Measurements from ENCODE around the gene RFK.

RFK gene

DNA sequence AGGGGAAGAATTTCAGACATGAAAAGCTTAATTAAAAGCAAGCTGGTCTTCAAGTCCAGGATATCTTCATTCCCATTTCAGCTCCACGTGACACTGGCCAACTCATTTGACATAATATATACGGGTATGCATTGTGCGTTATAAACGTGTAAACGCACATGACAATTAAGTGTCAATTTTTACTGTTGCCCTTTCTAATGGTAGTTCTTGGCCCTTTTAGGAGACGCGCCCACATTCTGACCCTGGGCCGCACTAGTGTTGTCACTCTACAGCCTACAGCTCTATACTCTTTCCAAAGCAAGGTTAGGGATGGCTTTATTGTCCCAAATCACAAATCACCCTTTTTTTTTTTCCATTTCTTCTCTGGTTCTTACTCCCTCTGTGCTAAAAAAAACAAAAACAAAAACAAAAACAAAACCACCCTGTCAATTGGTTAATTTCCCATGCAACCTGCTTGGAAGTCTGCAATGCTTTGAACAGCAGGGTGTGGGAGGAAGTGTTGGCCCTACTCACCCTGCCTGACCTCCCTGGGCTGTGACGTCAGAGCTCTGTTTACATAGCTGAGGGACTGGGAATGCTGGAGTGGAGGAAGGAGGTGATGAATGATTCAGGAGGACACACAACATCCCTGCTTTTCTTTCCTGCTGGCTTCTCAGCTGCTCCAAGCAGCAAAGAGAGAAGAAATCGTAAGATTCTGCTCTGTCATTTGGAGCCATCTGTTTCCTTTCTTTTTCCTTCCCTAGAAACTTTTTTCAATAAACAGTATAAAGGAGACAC is 19.3 kb downstream of the RFK start:
- TF ChIP-seq SPI1 (IDR thresholded peaks at IDR 0.05; ENCODE audit: low read depth, low read length) (no peak), POLR2AphosphoS5 (IDR thresholded peaks at IDR 0.05; ENCODE audit: low read depth, low read length) (no peak), POU2F2 (IDR thresholded peaks at IDR 0.05; ENCODE audit: low read depth, low read length) (no peak)
- FAIRE-seq (no peak), DNase-seq (ENCODE audit: insufficient read length, low spot score) (no peak)

- FAIRE-seq = no peak
- DNase-seq (ENCODE audit: insufficient read length, low spot score) = no peak
- TF ChIP-seq POLR2A (IDR thresholded peaks at IDR 0.05; ENCODE audit: low read depth, low read length) = no peak
- TF ChIP-seq POLR2AphosphoS5 (IDR thresholded peaks at IDR 0.05; ENCODE audit: low read depth, low read length) = no peak
- no peak for TF ChIP-seq TAF1 (IDR thresholded peaks at IDR 0.05; ENCODE audit: low read depth, low read length)
- TF ChIP-seq PAX5 (IDR thresholded peaks at IDR 0.05; ENCODE audit: insufficient read depth, low read length, severe bottlenecking) = no peak
- TF ChIP-seq POU2F2 (IDR thresholded peaks at IDR 0.05; ENCODE audit: low read depth, low read length) = no peak
- no peak for TF ChIP-seq SPI1 (IDR thresholded peaks at IDR 0.05; ENCODE audit: low read depth, low read length)
Measured at GRCh38 chr9:76373784-76374474, 20.3 kb downstream of the RFK start.

DNA sequence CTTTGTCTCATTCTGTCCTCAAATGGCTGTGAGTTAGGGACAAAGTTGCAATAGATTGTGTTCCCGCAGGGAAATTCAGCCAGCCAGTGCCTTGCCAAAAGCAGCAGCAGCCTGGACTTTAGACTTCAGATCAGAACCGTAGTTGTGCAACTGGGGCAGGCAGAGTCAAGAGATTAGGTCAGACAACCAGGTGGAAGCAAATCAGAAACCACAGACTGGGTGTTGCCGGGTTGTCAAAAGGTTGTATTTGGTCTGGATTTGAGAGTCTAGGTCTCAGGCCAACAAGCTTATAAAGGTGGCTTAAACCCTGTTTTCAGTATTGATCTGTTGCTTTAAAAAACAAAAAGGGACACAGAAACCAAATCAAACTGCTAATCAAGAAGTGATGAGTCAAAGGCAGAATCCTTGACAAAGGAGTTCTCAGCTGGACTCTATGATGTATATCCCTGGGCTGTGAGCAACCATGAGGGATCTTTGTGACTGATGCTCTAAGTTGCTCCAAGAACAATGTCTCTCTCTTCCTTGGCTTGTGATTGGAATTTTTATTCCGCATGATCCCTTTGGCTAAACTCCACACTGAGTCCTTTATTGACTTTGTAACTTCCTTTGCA is 20.9 kb downstream of the RFK start:
- FAIRE-seq = no peak
- TF ChIP-seq TAF1 (IDR thresholded peaks at IDR 0.05; ENCODE audit: low read depth, low read length) (no peak), POLR2AphosphoS5 (IDR thresholded peaks at IDR 0.05; ENCODE audit: low read depth, low read length) (no peak), POLR2A (IDR thresholded peaks at IDR 0.05; ENCODE audit: low read depth, low read length) (no peak), POU2F2 (IDR thresholded peaks at IDR 0.05; ENCODE audit: low read depth, low read length) (no peak), PAX5 (IDR thresholded peaks at IDR 0.05; ENCODE audit: insufficient read depth, low read length, severe bottlenecking) (no peak), SPI1 (IDR thresholded peaks at IDR 0.05; ENCODE audit: low read depth, low read length) (no peak)
- no peak for DNase-seq (ENCODE audit: insufficient read length, low spot score)

GRCh38 chr9:76372336-76372735 is 21.9 kb downstream of the RFK start:
- no peak for FAIRE-seq
- TF ChIP-seq SPI1 (IDR thresholded peaks at IDR 0.05; ENCODE audit: low read depth, low read length) (no peak), POU2F2 (IDR thresholded peaks at IDR 0.05; ENCODE audit: low read depth, low read length) (no peak), TAF1 (IDR thresholded peaks at IDR 0.05; ENCODE audit: low read depth, low read length) (no peak), POLR2A (IDR thresholded peaks at IDR 0.05; ENCODE audit: low read depth, low read length) (no peak), PAX5 (IDR thresholded peaks at IDR 0.05; ENCODE audit: insufficient read depth, low read length, severe bottlenecking) (no peak), POLR2AphosphoS5 (IDR thresholded peaks at IDR 0.05; ENCODE audit: low read depth, low read length) (no peak)
- DNase-seq (ENCODE audit: insufficient read length, low spot score) = no peak

GRCh38 chr9:76371901-76372300 is 22.3 kb downstream of the RFK start:
- no peak for FAIRE-seq
- DNase-seq (ENCODE audit: insufficient read length, low spot score) = no peak
- no peak for TF ChIP-seq POU2F2 (IDR thresholded peaks at IDR 0.05; ENCODE audit: low read depth, low read length)
- no peak for TF ChIP-seq POLR2A (IDR thresholded peaks at IDR 0.05; ENCODE audit: low read depth, low read length)

- no peak for DNase-seq (ENCODE audit: insufficient read length, low spot score)
- no peak for FAIRE-seq
- TF ChIP-seq POU2F2 (IDR thresholded peaks at IDR 0.05; ENCODE audit: low read depth, low read length) (no peak), POLR2A (IDR thresholded peaks at IDR 0.05; ENCODE audit: low read depth, low read length) (no peak), TAF1 (IDR thresholded peaks at IDR 0.05; ENCODE audit: low read depth, low read length) (no peak), SPI1 (IDR thresholded peaks at IDR 0.05; ENCODE audit: low read depth, low read length) (no peak), POLR2AphosphoS5 (IDR thresholded peaks at IDR 0.05; ENCODE audit: low read depth, low read length) (no peak), PAX5 (IDR thresholded peaks at IDR 0.05; ENCODE audit: insufficient read depth, low read length, severe bottlenecking) (no peak)
Measured at GRCh38 chr9:76370396-76371023, 23.7 kb downstream of the RFK start.

GRCh38 chr9:76369583-76369982 is 24.6 kb downstream of the RFK start:
- TF ChIP-seq PAX5 (IDR thresholded peaks at IDR 0.05; ENCODE audit: insufficient read depth, low read length, severe bottlenecking) = peak; percentile 71
- TF ChIP-seq POLR2AphosphoS5 (IDR thresholded peaks at IDR 0.05; ENCODE audit: low read depth, low read length) = no peak
- FAIRE-seq (peak; percentile 66), DNase-seq (ENCODE audit: insufficient read length, low spot score) (no peak)

- FAIRE-seq (no peak), DNase-seq (ENCODE audit: insufficient read length, low spot score) (no peak)
- TF ChIP-seq TAF1 (IDR thresholded peaks at IDR 0.05; ENCODE audit: low read depth, low read length) (no peak), POLR2AphosphoS5 (IDR thresholded peaks at IDR 0.05; ENCODE audit: low read depth, low read length) (no peak), POU2F2 (IDR thresholded peaks at IDR 0.05; ENCODE audit: low read depth, low read length) (no peak), PAX5 (IDR thresholded peaks at IDR 0.05; ENCODE audit: insufficient read depth, low read length, severe bottlenecking) (no peak)
Measured at GRCh38 chr9:76366275-76366674, 28.0 kb downstream of the RFK start.

DNA sequence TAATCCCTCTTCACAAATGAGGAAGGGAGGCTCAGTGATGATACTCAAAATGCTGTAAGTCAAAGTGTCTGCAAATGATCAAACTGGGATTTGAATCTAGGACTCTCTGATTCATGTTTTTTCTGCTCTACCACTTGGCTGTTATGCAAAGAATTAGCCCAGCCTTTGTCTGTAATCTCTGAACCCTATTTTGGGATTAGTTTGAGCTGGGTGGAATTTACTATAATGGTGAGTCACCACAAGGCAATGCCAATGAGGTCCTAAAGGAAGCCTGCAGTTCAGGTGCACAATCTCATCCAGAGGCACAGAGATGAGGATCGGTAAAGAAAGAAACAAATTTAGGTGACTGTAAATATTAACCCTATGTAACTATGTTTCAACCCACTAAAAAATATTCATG is 29.2 kb downstream of the RFK start:
- FAIRE-seq (no peak), DNase-seq (ENCODE audit: insufficient read length, low spot score) (no peak)
- TF ChIP-seq PAX5 (IDR thresholded peaks at IDR 0.05; ENCODE audit: insufficient read depth, low read length, severe bottlenecking) (no peak), SPI1 (IDR thresholded peaks at IDR 0.05; ENCODE audit: low read depth, low read length) (no peak), POLR2AphosphoS5 (IDR thresholded peaks at IDR 0.05; ENCODE audit: low read depth, low read length) (no peak), POU2F2 (IDR thresholded peaks at IDR 0.05; ENCODE audit: low read depth, low read length) (no peak), TAF1 (IDR thresholded peaks at IDR 0.05; ENCODE audit: low read depth, low read length) (no peak)
